Measurements from ENCODE around the gene CCDC86. TPM values are rescaled to one million over a fixed set of nuclear protein-coding genes. Genes with fewer than 3 reads are reported as not detected.
"Not testable (repeated sequence)": the region's sequence is repeated elsewhere in the genome, so short reads cannot be mapped to it uniquely, and the experiment has no call there.

The CCDC86 gene
- total and polyA plus RNA-seq, 5 donors = 6.5 to 12.5 (median 7.8) TPM

DNA sequence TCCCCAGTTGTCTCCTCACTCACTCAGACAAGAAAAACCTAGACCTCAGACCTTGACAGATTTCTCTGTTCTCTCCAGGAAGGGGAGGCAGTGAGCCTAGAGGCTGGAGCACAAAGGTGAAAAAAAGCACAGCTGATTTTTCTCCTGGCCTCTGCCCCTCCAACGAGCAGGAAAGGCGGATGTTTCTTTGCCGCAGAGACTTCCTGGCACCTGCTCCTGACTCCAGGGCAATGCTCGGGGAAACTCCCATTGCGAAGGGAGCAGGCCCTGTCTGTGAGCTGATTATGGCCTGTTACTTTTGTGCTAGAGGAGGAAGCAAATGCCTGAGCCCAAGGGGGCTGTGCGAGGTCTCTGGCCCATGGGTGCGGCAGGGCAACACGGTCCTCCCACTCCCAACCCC, 31.3 kb upstream of the CCDC86 start:
- ATAC-seq (peak; percentile 47 to 82), DNase-seq (no peak)
- 47% methylated on average over 8 of the region's 8 CpGs for WGBS
- H3K9me3 ChIP-seq (ENCODE audit: control insufficient read depth, low read length) = no peaks in the 10 kb centered on the region
- intact Hi-C loops (cut with DNase I) = no loop called here
- H3K4me1 ChIP-seq (ENCODE audit: control insufficient read depth, insufficient read depth, low read length) = no peaks in the 10 kb centered on the region
- no peaks in the 10 kb centered on the region for H3K27me3 ChIP-seq (ENCODE audit: control insufficient read depth, insufficient read depth)
- H3K4me3 ChIP-seq (ENCODE audit: low read length) = no peak overlapping the region
- H3K27ac ChIP-seq (ENCODE audit: low read length) = no peak overlapping the region

DNA sequence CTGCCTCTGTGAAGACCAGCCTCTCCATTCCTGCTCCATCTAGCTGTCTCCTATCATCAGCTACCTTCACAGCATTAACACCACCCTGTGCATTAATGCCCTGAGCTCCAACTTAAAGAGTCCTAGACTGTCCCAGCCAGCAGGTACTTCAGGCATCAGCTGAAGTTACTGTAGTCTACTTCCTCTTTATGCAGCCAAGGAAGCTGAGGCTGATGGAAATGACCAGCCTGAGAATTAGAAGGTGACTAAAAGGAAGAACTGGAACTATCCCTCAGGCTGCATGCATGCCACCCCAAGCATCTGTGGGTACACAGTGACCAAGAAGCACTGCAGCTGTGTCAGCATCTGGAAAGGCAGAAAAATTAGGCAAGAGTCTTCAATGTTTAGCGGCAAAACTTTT, 28.6 kb upstream of the CCDC86 start:
- Histone ChIP-seq H3K27me3 (ENCODE audit: control insufficient read depth, insufficient read depth) (no peaks in the 10 kb centered on the region), H3K27ac (ENCODE audit: low read length) (no peak overlapping the region), H3K4me3 (ENCODE audit: low read length) (no peak overlapping the region), H3K9me3 (ENCODE audit: control insufficient read depth, low read length) (peaks cover 3% of the 10 kb centered on the region), H3K4me1 (ENCODE audit: control insufficient read depth, insufficient read depth, low read length) (no peaks in the 10 kb centered on the region)
- intact Hi-C loops (cut with DNase I) = no loop called here
- DNase-seq (no peak), ATAC-seq (no peak)
- 83% methylated on average over 1 of the region's 1 CpG for WGBS

DNA sequence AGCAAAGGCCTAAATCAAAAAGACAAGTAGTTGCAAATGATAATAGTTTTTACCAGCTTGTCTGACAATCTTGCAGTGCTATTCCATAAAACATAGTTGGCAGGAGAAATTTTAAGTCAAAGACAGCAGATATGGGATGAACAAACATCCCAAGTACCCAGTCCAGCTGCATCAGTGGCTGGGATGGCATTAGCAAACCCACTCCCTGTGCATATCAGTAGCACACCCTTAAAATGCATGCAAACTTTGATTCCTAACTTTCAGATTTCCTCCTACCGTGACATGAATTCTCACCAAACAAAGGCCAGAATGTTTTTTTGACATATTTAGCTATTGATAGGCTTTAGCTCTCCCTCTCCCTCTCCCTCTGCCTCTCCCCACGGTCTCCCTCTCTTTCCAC, 27.8 kb upstream of the CCDC86 start:
- Histone ChIP-seq H3K4me1 (ENCODE audit: control insufficient read depth, insufficient read depth, low read length) (no peaks in the 10 kb centered on the region), H3K9me3 (ENCODE audit: control insufficient read depth, low read length) (peaks cover 3% of the 10 kb centered on the region), H3K27me3 (ENCODE audit: control insufficient read depth, insufficient read depth) (no peaks in the 10 kb centered on the region), H3K27ac (ENCODE audit: low read length) (no peak overlapping the region), H3K4me3 (ENCODE audit: low read length) (no peak overlapping the region)
- DNase-seq (no peak), ATAC-seq (no peak)
- WGBS = 85% methylated on average over 2 of the region's 2 CpGs
- intact Hi-C loops (cut with DNase I) = no loop called here

DNA sequence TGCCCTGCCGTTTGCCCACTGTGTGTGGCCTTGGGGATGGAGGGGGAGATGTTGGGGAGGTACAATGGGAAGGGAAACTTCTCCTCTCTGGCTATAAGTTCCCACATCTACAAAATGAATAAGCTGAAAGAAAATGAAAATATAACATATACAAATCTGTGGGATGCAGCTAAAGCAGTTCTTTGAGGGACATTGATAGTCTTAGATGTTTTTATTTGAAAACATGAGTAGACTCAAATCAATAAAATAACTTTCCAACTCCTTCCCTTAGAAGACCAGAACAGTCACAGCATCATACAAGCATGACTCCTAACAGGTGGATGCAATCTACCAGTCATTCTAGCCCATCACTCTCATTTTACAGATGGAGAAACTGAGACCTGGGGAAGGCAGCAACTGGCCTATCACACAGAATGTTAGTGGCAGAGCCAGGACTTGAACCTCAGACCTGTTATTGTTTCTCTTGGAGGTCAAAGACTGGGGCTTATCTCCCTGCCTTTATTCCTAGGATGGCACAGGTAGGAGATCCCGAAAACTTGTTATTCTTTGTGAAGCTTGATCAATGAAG, 25.2 kb upstream of the CCDC86 start:
- Histone ChIP-seq H3K4me3 (ENCODE audit: low read length) (no peak overlapping the region), H3K27ac (ENCODE audit: low read length) (no peak overlapping the region), H3K27me3 (ENCODE audit: control insufficient read depth, insufficient read depth) (no peaks in the 10 kb centered on the region), H3K4me1 (ENCODE audit: control insufficient read depth, insufficient read depth, low read length) (no peaks in the 10 kb centered on the region), H3K9me3 (ENCODE audit: control insufficient read depth, low read length) (peaks cover 3% of the 10 kb centered on the region)
- intact Hi-C loops (cut with DNase I) = no loop called here
- DNase-seq (no peak), ATAC-seq (no peak)
- 95% methylated on average over 2 of the region's 2 CpGs for WGBS

DNA sequence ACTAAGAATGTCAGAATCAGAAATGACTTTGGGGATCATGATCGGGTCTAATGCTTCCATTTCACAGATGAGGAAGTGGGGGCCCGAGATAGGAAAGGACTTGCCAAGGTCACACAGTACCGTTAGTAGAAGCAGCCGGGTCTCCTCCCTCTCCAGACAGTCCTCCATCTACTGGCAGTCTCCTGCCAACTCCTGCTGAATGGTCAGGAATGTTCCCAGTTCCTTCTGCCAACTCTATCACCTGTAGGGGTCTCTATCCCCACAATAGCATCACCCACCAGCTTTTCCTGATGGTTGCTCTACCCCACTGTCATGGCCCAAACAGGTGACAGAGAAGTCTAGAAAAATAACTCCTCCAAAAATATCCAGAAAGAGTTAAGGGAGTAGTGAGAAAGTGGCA, 23.9 kb upstream of the CCDC86 start:
- Histone ChIP-seq H3K9me3 (ENCODE audit: control insufficient read depth, low read length) (peaks cover 3% of the 10 kb centered on the region), H3K27ac (ENCODE audit: low read length) (no peak overlapping the region), H3K27me3 (ENCODE audit: control insufficient read depth, insufficient read depth) (no peaks in the 10 kb centered on the region), H3K4me1 (ENCODE audit: control insufficient read depth, insufficient read depth, low read length) (no peaks in the 10 kb centered on the region), H3K4me3 (ENCODE audit: low read length) (no peak overlapping the region)
- WGBS = 76% methylated on average over 4 of the region's 4 CpGs
- ATAC-seq (no peak), DNase-seq (no peak)
- intact Hi-C loops (cut with DNase I) = no loop called here

DNA sequence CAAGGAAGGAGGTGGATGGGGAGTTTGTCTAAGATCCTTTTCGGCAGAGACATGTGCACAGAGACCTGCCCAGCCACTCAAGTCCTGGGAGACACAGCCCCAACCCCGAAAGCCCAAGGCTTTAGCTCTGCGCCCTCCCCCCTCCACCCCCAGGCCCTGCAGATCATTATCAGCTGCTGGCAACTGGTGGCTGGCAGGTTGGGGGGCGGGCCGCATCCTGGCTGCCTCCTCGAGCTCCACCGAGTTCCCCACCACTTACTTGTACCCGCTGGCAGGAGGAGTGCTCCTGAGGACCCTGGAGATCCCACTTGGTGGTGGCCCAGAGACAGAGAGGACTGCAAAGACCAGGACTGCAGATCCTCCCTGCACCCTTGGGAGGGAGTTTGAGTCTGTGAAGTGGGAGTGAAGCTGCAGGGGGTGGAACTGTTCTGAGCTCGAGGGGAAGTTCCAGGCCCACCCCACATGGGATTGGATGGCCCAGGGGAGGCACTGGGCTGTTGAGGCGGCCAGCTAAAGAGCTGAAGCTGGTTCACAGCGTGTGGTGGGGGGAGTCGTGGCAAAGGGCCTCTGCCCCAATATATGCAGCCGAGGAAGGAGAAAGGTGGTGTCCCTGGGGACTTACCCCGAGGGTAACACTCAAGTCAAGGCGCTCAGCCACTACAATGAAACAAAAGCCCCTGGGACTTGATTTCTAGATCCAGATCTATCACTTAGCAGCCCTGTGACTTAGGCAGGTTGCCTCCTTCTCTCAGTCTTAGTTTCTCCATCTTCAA, 19.9 kb upstream of the CCDC86 start:
- H3K27me3 ChIP-seq (ENCODE audit: control insufficient read depth, insufficient read depth) = no peaks in the 10 kb centered on the region
- DNase-seq = no peak
- no peak for ATAC-seq
- peaks cover under 1% of the 10 kb centered on the region for H3K9me3 ChIP-seq (ENCODE audit: control insufficient read depth, low read length)
- WGBS = 66% methylated on average over 15 of the region's 15 CpGs
- no peaks in the 10 kb centered on the region for H3K4me1 ChIP-seq (ENCODE audit: control insufficient read depth, insufficient read depth, low read length)
- H3K27ac ChIP-seq (ENCODE audit: low read length) = no peak overlapping the region
- H3K4me3 ChIP-seq (ENCODE audit: low read length) = no peak overlapping the region
- intact Hi-C loops (cut with DNase I) = no loop called here

DNA sequence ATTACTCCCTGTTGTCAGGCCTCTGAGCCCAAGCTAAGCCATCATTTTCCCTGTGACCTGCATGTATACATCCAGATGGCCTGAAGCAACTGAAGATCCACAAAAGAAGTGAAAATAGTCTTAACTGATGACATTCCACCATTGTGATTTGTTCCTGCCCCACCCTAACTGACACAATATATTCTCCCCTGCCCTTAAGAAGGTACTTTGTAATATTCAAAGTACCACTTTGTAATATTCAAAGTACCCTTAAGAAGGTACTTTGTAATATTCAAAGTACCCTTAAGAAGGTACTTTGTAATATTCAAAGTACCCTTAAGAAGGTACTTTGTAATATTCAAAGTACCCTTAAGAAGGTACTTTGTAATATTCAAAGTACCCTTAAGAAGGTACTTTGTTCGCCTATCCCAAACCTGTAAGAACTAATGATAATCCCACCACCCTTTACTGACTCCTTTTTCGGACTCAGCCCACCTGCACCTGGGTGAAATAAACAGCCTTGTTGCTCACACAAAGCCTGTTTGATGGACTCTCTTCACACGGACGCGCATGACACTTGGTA, 18.1 kb upstream of the CCDC86 start:
- DNase-seq; H3K4me3 ChIP-seq (ENCODE audit: low read length); H3K9me3 ChIP-seq (ENCODE audit: control insufficient read depth, low read length); H3K27ac ChIP-seq (ENCODE audit: low read length); intact Hi-C loops (cut with DNase I); ATAC-seq; H3K4me1 ChIP-seq (ENCODE audit: control insufficient read depth, insufficient read depth, low read length); H3K27me3 ChIP-seq (ENCODE audit: control insufficient read depth, insufficient read depth): not testable (repeated sequence)
- 88% methylated on average over 5 of the region's 5 CpGs for WGBS

DNA sequence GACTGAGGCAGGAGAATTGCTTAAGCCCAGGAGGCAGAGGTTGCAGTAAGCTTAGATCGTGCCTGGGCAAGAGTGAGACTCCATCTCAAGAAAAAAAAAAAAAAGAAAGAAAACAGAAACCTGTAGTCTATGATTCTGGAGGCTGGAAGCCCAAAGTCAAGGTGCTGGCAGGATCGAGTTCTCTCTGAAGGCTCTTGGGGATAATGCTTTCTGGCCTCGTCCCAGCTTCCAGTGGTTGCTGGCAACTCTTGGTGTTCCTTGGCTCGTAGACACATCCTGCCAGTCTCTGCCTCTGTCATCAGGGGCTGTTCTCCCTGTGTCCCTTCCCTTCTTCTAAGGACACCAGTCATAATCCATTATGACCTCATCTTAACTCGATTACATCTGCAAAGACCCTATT, 16.8 kb upstream of the CCDC86 start:
- no peak for ATAC-seq
- intact Hi-C loops (cut with DNase I) = no loop called here
- Histone ChIP-seq H3K4me3 (ENCODE audit: low read length) (no peak overlapping the region), H3K4me1 (ENCODE audit: control insufficient read depth, insufficient read depth, low read length) (no peaks in the 10 kb centered on the region), H3K9me3 (ENCODE audit: control insufficient read depth, low read length) (no peaks in the 10 kb centered on the region), H3K27me3 (ENCODE audit: control insufficient read depth, insufficient read depth) (no peaks in the 10 kb centered on the region), H3K27ac (ENCODE audit: low read length) (no peak overlapping the region)
- no peak for DNase-seq
- 87% methylated on average over 5 of the region's 5 CpGs for WGBS

DNA sequence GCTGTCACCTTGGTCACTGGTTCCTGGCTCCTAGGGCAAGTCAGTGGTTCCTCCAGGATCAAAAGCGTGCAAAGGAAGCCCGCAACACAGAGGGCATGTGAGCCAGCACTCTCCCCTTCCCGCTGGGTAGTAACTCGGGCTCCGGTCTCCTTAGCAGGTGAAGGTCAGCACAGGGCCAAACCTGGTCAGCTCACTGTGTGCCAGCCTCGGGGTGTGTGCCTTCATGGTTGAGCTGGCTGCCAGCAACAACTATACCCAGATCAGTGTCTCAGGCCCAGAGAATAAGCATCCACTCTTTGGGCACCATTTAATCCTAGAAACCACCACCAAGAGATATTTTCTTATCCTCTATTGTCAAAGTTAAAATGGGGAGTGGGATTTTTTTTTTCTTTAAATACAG, 16.1 kb upstream of the CCDC86 start:
- DNase-seq = no peak
- no peaks in the 10 kb centered on the region for H3K9me3 ChIP-seq (ENCODE audit: control insufficient read depth, low read length)
- intact Hi-C loops (cut with DNase I) = no loop called here
- H3K4me3 ChIP-seq (ENCODE audit: low read length) = no peak overlapping the region
- no peak for ATAC-seq
- 76% methylated on average over 6 of the region's 6 CpGs for WGBS
- no peaks in the 10 kb centered on the region for H3K27me3 ChIP-seq (ENCODE audit: control insufficient read depth, insufficient read depth)
- no peak overlapping the region for H3K27ac ChIP-seq (ENCODE audit: low read length)
- H3K4me1 ChIP-seq (ENCODE audit: control insufficient read depth, insufficient read depth, low read length) = no peaks in the 10 kb centered on the region

DNA sequence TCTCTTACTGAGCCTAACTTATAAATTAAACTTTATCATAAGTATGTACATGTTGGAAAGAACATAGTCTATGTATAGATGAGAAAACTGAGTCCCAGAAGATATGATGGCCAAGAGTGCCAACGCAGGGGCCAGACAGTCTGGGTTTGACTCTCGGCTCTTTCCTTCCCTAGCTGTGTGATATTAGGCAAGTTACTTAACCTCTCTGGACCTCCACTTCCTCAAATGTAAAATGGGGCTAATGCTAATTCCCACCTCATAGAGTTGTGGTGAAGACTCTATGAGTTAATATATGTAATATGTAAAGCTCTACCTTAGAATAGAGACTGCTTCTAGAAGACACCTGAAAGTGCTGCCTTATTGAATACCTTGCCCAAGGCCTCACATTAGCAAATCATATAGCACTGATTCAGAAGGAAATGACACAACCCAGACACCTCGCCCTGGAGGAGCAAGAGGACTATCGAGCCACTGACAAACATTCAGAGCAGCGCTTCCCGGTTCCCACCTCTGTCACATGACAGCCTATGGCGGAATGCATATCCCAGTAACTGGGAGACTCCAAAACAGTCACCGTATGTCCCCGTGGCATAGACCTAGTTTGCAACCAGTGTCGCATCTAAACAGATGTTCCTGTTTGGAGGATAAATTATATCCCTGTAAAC, 11.3 kb upstream of the CCDC86 start:
- H3K27ac ChIP-seq (ENCODE audit: low read length) = no peak overlapping the region
- no peaks in the 10 kb centered on the region for H3K9me3 ChIP-seq (ENCODE audit: control insufficient read depth, low read length)
- no peaks in the 10 kb centered on the region for H3K4me1 ChIP-seq (ENCODE audit: control insufficient read depth, insufficient read depth, low read length)
- no peak overlapping the region for H3K4me3 ChIP-seq (ENCODE audit: low read length)
- H3K27me3 ChIP-seq (ENCODE audit: control insufficient read depth, insufficient read depth) = no peaks in the 10 kb centered on the region
- intact Hi-C loops (cut with DNase I) = loop anchor here (5.0 to 10.0 kb wide), 6 partner anchors 57 to 357 kb away; no protein-coding TSS in a partner anchor
- DNase-seq = no peak
- 45% methylated on average over 10 of the region's 10 CpGs for WGBS
- ATAC-seq = no peak

DNA sequence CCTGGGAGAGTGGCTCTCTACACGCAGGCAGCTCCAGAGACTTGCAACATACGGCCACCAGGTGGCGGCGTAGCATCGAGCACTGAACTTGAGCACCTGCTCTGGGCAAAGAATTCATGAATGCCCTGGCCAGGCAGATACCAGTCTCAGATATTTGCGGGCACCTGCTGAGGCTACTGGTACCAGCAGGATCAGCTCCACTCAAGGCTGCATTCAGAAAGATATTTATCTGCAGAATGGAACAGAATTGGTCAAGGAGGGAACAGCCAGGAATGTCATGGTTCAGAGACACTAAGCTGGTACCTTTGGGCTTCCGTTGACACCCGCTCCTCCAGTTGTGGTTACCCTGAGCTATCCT, 10.8 kb upstream of the CCDC86 start:
- peak; percentile 84 to 89 for ATAC-seq
- H3K4me3 ChIP-seq (ENCODE audit: low read length) = no peak overlapping the region

More for the DNA sequence above, 10.8 kb upstream of the CCDC86 start:
- no peaks in the 10 kb centered on the region for H3K4me1 ChIP-seq (ENCODE audit: control insufficient read depth, insufficient read depth, low read length)
- peak; percentile 78 to 94 (median 93) for DNase-seq
- intact Hi-C loops (cut with DNase I) = loop anchor here (5.0 to 10.0 kb wide), 6 partner anchors 56 to 356 kb away; no protein-coding TSS in a partner anchor
- WGBS = 15% methylated on average over 8 of the region's 8 CpGs
- no peaks in the 10 kb centered on the region for H3K9me3 ChIP-seq (ENCODE audit: control insufficient read depth, low read length)
- no peaks in the 10 kb centered on the region for H3K27me3 ChIP-seq (ENCODE audit: control insufficient read depth, insufficient read depth)
- no peak overlapping the region for H3K27ac ChIP-seq (ENCODE audit: low read length)

All from right cardiac atrium (tissue), 5 donors.